Cardiac fibroblast (primary cell): Measurements from ENCODE around the gene RPL12.

Experiments used
- DNase-seq, 2 donors: peaks; one replicate each; pipeline versions ENCODE4 v3.0.0 to v3.0.0-alpha.2; 2010; ENCODE audit warnings: low read depth in 2 of 2
- H3K4me3 ChIP-seq, 2 donors: replicated peaks in 1 of 2; 1 replicate in 1 of 2; 2 replicates in 1 of 2; pipeline ENCODE4 v1.5.1; 2011; ENCODE audit warnings: low read depth in 2 of 2, low read length in 2 of 2, mild to moderate bottlenecking in 2 of 2, moderate library complexity in 1 of 2
- CTCF ChIP-seq: IDR thresholded peaks from one replicate; pipeline ENCODE4 v1.5.1; 2011; ENCODE audit warnings: low read depth, mild to moderate bottlenecking, low read length, inconsistent platforms

Gene RPL12

GRCh38 chr9:127411122-127411521 is 40.1 kb downstream of the RPL12 start:
- no peak overlapping the region for H3K4me3 ChIP-seq
- no peak for DNase-seq
- no peak for TF ChIP-seq CTCF

GRCh38 chr9:127407492-127407843 is 43.7 kb downstream of the RPL12 start:
- no peak for DNase-seq
- TF ChIP-seq CTCF: no peak
- no peak overlapping the region for H3K4me3 ChIP-seq

- H3K4me3 ChIP-seq: no peak overlapping the region
- no peak for DNase-seq
- no peak for TF ChIP-seq CTCF
Observed at GRCh38 chr9:127406799-127407491, 44.3 kb downstream of the RPL12 start.

- no peak for DNase-seq
- TF ChIP-seq CTCF: no peak
Observed at GRCh38 chr9:127405344-127406125, 45.7 kb downstream of the RPL12 start.

GRCh38 chr9:127404631-127405030 is 46.6 kb downstream of the RPL12 start:
- no peak overlapping the region for H3K4me3 ChIP-seq
- TF ChIP-seq CTCF: no peak
- no peak for DNase-seq

More at GRCh38 chr9:127405344-127406125, 45.7 kb downstream of the RPL12 start:
- H3K4me3 ChIP-seq: no peak overlapping the region

- no peak overlapping the region for H3K4me3 ChIP-seq
- TF ChIP-seq CTCF: no peak
- DNase-seq: no peak
Observed at GRCh38 chr9:127403507-127404192, 47.6 kb downstream of the RPL12 start.
